C1 segment of cervical spinal cord (tissue), 14 donors: ENCODE measurements around the gene PTPN14.

Experiments used
- DNase-seq, 14 donors: peaks; one replicate each; lab custom pipeline; 2025; lab: John Stamatoyannopoulos, UW

PTPN14 gene

DNA sequence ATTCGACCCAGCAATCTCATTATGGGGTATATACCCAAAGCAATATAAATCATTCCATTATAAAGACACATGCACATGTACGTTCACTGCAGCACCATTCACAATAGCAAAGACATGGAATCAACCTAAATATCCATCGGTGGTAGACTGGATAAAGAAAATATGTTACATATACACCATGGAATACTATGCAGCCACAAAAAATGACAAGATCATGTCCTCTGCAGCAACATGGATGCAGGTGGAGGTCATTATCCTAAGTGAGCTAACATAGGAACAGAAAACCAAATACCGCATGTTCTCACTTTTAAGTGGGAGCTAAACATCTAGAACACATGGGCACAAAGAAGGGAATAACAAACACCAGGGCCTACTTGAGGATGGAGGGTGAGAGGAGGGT is 115.5 kb downstream of the PTPN14 start:
- DNase-seq = no peak

DNA sequence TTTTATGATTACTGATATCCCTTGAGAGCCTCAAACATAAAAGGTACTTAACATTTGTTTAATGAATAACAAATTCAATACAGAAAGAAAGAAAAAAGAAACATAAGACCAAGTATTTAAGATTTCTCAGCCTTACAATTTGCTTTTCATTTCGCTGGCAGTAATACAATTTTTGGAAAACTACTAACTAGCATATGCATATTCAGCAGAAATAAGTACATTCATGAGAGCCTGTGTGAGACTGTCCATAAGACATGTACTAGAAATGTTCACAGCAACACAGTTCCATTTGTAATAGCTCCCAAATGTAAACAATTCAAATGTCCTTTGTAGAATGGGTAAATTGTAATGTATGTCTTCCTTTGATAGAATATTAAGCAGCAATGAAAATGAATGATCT is 119.2 kb downstream of the PTPN14 start:
- no peak for DNase-seq

DNA sequence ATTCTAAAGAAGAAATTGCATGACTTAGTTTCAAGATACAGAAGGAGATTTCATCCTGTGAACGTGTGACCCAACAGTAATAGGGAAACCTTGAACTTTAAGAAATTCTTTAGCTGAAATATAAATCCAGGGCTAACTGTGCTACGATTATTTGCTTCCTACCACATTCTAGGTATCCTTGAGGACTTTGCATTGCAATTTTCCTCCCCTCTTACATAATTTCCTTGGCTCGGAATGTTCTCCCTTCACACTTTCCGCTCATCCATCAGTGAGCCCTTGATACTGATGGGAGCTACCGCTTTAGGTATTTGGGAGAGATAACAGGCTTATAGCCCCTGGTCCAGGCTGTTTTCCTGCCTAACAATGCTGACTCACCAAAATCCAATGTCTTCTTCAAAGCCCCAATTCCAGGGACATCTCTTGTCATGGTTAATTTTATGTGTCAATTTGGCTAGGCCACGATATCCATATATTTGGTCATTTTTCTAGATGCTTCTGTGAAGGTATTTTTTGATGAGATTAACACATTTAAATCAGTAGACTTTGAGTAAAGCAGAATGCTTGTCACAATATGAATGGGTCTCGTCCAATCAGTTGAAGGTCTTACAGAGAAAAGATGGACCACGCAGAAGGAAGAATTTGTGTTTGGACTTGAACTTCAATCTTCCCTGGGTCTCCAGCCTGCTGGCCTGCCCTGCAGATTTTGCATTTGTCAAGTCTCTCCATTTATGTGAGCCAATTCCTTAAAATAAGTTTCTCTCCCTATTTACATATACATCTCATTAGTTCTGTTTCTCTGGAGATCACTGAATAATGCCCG is 121.2 kb downstream of the PTPN14 start:
- no peak for DNase-seq

DNA sequence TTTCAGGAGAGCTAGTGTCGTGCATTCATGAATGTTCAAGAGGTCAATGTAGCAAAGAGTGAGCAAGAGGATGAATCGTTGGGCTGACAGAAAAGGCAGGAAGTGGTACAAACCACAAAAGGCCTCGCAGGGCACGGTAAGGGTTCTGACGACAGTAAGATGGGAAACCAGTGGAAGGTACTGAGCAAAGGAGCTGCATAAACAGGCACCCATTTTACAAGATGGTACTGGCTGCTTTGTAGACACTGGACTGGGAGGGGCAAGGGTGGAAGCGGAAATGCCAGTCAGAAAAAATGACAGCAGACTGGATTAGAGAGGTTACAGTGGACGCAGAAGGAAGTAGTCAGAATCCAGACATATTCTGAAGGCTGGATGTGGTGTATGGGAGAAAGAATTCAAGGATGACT is 123.5 kb downstream of the PTPN14 start:
- no peak for DNase-seq

DNA sequence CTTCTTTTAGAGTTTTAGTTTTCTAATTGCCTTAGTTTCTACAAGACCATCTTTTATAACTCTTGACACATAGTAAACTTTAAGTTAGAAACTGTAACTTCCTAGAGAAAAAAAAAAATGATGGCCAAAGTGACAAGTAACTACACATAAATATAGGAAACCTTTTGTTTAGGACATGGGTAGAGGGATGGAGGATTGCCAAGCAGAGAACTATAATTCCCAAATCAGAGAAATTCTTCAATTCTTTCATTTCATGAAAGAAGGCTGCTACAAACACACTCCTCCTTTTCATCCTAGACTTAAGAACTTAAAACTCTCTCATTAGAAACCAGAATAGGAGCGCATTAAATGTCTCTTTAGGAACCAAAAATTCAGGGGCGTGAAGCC is 125.0 kb downstream of the PTPN14 start:
- DNase-seq = no peak

DNA sequence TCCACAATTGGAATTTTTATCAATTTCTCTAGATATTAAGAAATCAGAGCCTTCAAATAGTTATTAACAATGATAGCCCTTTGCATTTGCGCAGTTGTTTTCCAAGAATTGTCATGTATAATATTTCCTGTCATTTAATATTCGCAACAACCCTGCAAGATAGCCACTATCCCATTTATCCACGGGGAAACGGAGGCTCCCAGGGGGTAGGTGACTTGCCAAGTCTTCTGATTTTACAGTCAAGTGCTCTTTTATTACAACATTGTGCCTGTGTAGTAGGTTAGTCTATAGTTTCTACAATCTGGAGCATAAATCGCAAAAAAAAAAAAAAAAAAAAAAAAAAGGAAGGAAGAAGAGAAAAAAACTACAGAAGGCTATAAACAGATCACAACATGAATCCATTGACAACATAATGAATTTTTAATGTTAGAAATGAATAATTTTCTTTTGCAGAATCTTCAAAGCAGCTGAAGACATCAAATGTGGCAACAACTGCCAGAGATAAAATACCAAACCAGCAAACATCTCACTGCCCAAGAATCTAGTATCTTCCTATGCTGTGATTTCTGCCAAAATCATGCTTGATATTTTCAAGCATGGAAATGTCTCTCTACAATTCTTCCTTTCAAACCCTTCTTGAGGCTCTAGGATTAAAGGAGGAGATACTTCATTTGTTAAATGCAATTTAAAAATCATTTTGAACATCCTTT is 125.5 kb downstream of the PTPN14 start:
- DNase-seq = no peak

DNA sequence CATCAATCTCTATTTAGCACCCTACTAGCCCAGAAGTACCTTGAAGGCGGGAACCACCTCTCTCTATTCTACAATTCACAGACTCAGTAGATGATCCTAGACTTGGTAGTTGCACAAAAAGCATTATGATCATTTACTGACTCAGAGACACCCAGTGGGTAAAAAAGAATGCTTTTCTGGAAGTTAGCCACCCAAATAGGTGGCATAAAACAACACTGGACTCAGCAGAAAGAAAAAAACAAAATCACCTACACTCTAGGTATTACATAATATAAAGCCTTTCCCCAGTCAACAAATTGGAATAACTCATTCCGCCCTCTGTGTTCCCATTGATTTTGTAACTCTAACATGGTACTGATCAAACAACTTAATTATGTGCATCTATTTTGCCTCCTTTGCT is 126.3 kb downstream of the PTPN14 start:
- DNase-seq = no peak

DNA sequence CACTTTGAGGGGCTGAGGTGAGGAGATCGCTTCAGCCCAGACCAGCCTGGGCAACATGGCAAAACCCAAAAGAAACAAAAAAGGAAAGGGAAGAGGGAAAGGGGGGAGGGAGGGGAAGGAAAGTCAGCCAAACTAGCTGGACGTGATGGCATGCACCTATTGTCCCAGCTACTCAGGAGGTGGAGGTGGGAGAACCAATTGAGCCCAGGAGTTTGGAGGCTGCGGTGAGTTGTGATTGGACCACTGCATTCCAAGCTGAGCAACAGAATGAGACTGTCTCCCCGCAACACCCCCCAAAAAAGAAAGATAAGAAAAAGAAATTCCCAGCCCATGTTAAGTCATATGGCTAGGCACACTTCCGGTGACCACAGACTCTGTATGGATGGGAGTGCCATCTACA is 128.4 kb downstream of the PTPN14 start:
- DNase-seq = no peak

DNA sequence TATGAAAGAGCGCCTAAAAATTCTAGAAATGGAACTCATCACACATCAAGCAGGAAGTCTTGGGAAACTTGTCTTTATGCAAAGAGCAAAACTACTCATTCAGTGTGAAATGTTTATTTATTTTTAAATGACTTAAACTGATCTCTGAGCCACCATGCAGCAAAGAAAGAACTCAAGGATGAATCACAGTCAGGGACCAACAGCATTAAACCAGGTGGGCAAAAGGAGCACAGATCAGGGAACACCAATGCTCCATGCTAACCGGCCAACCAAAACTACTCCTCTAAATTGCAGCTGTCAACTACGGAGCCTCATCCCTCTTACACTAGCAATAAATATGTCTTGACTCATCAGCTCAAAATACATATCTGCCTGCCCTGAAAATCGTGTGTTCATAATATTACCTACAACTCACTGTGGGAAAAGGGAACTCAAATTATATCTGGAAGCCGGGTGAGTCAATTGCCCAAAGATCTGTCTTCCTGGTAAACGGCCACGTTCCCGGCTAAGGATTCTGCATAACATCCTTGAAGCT is 129.2 kb downstream of the PTPN14 start:
- DNase-seq = no peak

DNA sequence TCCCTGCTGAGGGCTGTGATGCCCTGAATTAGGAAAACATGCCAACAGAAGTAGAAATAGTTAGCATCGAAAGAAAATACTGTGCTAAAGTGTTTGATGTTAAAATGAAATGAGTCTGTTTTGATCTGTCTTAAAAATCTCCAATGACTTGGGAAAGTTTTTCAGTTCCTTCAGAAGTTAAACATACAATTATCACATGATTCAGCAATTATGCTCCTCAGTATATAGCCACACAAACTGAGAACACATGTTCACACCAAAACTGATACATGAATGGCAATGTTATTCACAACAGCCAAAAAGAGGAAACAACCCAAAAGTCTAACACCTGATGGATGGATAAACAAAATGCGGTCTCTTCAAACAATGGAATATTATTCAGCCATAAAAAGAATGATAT is 130.6 kb downstream of the PTPN14 start:
- no peak for DNase-seq

DNA sequence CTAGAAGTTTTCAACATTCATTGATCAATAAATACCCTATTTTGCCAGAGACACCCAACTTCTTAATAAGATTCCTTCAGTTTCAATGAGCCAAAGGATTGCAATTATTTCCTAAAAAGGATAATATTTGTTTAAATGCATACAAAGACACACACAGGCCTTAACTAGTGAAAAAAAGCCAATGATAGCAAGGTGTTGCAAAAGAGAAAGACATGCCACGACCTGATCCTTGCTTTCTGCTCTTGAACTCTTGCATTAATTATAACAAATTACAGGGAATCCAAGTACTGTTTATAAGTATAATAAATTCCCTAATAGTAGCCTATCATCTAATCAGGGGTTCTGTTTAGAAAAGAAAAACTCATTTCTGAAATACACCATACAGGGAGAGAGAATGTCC is 131.1 kb downstream of the PTPN14 start:
- no peak for DNase-seq

DNA sequence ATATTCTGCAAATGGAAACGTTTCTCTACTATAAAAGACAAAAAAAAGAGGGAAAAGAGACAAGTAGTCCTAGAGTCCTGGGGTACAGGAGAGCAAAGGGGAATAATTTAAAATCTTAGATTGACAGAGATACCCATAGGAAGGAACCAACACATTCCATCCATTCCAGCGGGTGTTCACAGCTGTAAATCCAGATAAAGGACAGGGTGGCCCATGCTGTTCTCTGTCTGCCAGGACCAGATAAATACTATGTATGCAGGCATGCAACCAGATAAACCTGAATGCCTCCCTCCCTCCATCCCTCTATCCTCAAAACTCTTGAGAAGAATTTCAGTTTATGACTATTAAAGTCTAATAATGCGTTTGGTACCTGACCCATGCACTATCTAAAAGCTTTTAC is 131.8 kb downstream of the PTPN14 start:
- DNase-seq = no peak

DNA sequence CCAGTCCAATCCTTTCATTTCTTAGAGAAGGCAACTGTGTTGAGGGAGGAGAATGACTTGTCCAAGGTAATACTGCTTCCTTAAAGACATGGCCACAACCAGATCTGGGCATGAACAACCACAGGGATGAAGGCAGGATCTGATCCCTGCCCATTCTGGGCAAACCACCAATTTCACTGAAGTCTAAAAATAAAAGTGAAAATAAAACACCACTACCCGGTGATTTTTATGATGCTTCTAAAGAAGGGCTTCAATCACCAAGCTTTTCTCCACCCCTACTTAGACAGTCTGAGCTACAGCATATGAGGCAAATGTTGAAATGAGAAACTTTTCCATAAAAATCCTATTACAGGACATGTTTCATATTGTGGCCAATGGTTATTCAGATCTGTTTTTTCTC is 133.0 kb downstream of the PTPN14 start:
- DNase-seq = no peak

DNA sequence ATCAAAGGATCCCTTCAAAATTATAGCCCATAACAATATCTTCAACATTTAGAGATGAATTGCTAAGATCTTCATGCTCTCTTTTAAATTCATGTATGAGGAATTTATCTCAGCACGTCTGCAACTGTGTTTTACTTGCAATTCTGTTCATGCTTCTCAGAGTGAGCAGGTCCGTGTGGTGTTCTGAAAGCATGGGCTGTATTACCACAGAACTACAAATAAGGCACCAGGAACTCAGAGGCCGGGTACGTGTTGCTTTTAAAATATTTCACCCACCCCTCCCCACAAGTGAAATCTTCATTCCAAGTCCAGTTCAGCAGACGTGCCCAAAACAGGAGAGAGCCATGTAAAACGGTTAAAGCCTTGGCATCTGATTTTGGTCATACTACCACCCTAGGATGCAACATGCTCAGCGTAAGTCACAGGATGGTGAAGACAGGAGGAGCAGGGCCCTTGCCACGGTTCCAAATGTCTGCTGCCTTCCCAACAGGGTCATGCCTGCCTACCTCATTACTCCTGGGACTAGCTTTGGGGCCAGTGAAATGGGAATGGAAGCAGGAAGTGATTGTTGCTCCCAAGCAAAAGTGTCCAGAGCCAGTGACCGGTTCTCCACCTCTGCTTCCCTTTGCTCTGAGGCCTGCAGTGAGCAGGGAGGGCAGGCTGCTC is 133.7 kb downstream of the PTPN14 start:
- DNase-seq = no peak

DNA sequence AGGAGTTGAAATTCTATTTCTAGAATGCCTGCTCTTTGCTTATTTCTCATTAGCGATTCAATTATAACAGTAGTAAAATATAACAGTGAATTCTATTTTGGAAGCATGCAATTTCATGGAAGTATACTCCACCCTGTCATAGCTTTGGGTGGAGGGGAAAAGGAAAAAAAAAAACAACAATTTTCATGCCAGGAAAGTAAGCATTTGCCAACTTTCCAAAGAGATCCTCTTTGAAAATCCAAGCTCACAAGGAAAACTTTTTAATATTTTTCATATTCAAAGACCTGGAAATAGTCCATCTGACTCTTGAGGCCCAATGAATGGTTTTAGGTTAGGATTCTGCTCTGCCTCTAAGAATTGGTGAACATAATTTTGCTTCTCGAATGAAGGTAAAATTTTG is 134.5 kb downstream of the PTPN14 start:
- no peak for DNase-seq

DNA sequence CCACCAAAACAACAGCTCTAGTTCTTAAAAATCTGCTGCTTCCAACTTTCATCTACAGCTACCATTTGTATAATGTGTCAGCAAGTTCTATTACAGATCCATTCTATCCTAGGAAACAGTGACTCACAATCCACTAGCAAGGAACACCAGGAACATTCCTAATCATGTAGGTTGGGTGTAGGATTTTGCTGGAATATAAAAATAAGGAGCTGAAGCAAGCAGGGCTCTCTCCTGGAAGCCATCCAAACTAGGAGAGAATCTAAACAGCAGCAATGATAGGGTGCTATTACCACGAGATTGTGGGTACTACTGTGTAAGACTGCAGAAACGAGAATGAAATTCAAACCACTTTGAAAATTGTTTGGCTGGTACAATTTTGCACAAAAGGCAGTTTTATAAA is 135.0 kb downstream of the PTPN14 start:
- DNase-seq = no peak

DNA sequence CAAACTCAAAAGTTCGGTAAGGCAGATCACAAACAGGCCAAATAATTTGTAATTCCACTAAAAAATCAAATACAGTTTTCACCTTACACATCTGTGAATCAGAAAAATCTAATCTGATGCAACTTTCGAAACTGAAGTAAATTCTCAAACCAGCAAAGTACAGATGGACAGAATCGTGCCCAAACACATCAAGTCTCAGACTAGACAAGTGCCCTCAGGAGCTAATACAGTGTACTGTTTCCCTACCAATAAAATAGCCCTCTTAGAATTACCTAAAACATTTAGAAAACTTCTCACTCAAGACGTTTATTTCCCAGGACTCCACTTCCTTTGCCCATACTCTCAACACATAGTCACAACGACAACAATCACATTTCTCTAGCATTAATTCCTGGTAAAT is 136.3 kb downstream of the PTPN14 start:
- no peak for DNase-seq

DNA sequence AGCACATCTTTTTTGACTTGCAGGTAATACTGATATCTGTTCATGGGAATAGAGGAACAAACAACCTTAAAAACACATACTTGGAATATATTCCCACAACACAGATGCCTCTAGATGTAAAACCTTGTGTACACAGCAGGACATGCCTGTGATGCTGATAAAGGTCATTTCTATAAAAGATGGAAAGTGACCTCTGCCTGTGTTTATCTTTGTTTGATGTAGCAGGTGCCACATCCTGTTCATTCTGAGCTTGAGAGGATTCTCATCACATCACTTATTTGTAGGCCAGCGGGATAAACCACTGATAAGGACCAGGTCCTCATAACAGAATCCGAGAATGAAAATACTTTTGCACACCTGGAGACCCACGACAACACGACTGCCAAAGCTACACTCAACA is 136.7 kb downstream of the PTPN14 start:
- no peak for DNase-seq

DNA sequence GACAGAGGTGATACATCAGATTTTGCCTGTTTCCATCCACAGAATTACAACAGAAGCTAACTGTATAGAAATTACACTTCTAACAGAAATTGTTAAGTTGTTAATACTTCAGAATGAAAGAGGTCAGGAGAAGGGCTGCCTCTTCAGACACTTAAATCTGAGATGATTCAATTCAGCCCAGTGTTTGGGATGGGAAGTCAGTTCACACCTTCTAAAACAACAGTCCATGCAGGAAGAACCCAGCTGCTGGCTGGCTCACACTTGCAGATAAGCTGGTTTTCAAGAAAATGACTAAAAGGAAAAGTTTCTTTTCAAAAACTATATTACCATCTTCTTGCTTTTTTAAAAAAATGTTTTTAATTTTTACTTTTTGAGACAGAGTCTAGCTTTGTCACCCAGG is 138.1 kb downstream of the PTPN14 start:
- DNase-seq = no peak

DNA sequence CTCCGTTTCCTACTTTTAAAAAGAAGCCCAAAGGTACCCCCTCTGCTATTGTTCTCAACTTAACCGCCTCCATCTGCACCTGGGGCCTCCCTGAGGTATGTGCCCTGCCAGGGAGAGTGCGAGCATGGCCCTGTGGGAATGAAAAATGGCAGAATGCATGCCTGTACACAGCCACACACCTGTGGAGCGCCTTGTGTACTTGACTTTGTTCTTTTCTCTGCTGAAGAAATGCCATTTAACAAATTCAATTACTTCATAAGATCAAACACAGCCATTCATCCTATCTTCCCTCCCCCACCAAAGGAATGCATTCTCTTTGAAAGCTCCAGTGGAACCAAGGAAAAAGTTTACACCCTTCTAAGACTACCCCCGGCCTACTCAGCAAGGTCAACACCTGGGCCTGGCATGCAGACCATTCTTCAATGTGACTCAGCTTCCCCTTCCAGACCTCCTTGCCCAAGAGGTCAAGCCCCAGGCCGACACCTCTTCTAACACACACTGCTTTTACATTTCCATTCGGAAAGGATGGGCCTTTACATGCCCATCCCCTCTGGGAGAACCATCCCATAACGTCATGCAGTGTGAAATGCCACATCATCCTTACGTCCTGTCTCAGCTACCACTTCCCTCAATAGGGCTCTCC is 146.7 kb downstream of the PTPN14 start:
- DNase-seq = no peak

DNA sequence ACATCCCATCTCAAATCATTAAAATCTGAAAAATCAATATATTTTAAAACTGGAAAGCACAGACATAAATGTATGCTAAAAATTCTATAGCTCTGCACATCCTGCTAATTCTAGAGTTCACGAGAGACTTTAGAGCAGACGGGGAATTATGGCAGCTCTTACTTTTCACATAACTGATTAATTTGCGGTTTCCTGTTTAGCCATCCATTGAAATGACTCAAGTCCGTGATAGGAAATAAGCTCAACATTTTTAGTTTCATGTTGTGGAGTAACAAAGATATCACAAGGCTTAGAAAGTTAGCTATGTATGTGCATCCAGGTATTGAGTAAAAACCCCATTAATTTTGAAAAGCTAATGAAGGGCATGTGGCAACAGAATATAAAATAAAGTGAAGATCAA is 147.2 kb downstream of the PTPN14 start:
- no peak for DNase-seq

DNA sequence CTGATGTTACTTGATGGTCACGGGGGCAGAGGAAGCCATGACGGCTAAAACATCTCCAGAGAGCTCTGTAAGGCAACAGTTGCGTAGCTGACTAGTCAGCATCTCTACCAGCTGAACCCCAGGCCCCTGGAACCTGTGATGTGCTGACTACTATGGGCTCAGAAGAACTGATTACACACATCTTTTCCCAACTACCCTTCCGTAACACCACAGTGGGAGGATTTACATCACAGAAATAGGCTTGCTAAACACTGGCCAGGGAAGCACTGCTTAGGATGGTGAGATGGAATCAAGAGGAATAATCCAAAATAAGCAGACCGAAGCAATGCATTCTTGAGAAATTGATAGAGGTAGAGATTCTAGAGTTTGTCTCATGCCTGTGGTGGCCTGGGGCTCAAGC is 148.0 kb downstream of the PTPN14 start:
- DNase-seq = no peak
